Endodermal cell (in vitro differentiated cells): ENCODE results near the gene FEN1. TPM values are rescaled to one million over a fixed set of nuclear protein-coding genes. Genes with fewer than 3 reads are reported as not detected.
A peak's percentile ranks its signal among the peaks of the same experiment; 100 is the strongest.

ENCODE experiments used
- DNase-seq: peaks from one replicate; pipeline ENCODE4 v3.0.0-alpha.2; 2017
- H3K27ac ChIP-seq: 2 replicates; pipeline ENCODE4 v1.5.1; 2013; ENCODE audit warnings: mild to moderate bottlenecking, low read depth, low read length, moderate library complexity
- H3K27me3 ChIP-seq: 2 replicates; pipeline ENCODE4 v1.6.1; 2013; ENCODE audit warnings: mild to moderate bottlenecking, low read length, moderate library complexity; ENCODE audit not compliant: insufficient read depth, control insufficient read depth, poor library complexity, severe bottlenecking
- H3K36me3 ChIP-seq: 2 replicates; pipeline ENCODE4 v1.7.0; 2013; ENCODE audit warnings: mild to moderate bottlenecking, low read length, moderate library complexity; ENCODE audit not compliant: control insufficient read depth, insufficient read depth
- H3K4me1 ChIP-seq: one replicate; pipeline ENCODE4 v1.7.0; 2013; ENCODE audit warnings: low read length; ENCODE audit not compliant: control insufficient read depth, insufficient read depth
- H3K4me3 ChIP-seq: 2 replicates; pipeline ENCODE4 v1.5.1; 2013; ENCODE audit warnings: mild to moderate bottlenecking, low read length, moderate library complexity
- H3K9ac ChIP-seq: 2 replicates; pipeline ENCODE4 v1.6.1; 2013; ENCODE audit warnings: mild to moderate bottlenecking, low read length, moderate library complexity; ENCODE audit not compliant: poor library complexity, severe bottlenecking; ENCODE audit errors: extremely low read depth
- H3K9me3 ChIP-seq: 2 replicates; pipeline ENCODE4 v1.6.1; 2013; ENCODE audit warnings: mild to moderate bottlenecking, low read length, moderate library complexity; ENCODE audit not compliant: control insufficient read depth
- H3K27ac Mint-ChIP-seq: 2 replicates; pipeline ENCODE4 v1.8.0; 2020; ENCODE audit warnings: mixed read lengths
- H3K27me3 Mint-ChIP-seq: 2 replicates; pipeline ENCODE4 v1.8.0; 2021; ENCODE audit warnings: mild to moderate bottlenecking, mixed read lengths; ENCODE audit not compliant: insufficient read depth
- H3K36me3 Mint-ChIP-seq: 2 replicates; pipeline ENCODE4 v1.8.0; 2020; ENCODE audit warnings: low read depth, mixed read lengths
- H3K4me1 Mint-ChIP-seq: 2 replicates; pipeline ENCODE4 v1.8.0; 2020; ENCODE audit warnings: mixed read lengths
- H3K4me3 Mint-ChIP-seq: 2 replicates; pipeline ENCODE4 v1.8.0; 2020; ENCODE audit warnings: mild to moderate bottlenecking, moderate library complexity, mixed read lengths
- H3K9me3 Mint-ChIP-seq: 2 replicates; pipeline ENCODE4 v1.8.0; 2020; ENCODE audit warnings: mild to moderate bottlenecking, mixed read lengths
- WGBS, 2 experiments: methylation state at CpG; one replicate each; pipeline versions ENCODE4 v1.1.5 to v1.1.7; 2013; ENCODE audit warnings: missing lambda C conversion rate in 2 of 2, mixed read lengths in 1 of 2; ENCODE audit not compliant: insufficient coverage in 1 of 2, insufficient read length in 1 of 2; 5-methylcytosine and 5-hydroxymethylcytosine counted together
- total RNA-seq, 2 donors: library from RNA; stranded (reverse); fragmentation: NEBNext Ultra II Directional in 1 of 2; extraction: Animal tissue kit (Norgen Biotek cat#: 25700) in 1 of 2; gene quantifications; 2 replicates in 1 of 2; 3 replicates in 1 of 2; pipeline ENCODE4 v1.2.1, GENCODE V29; 2021
- TF ChIP-seq, protein P1 (sequence below): fragments of 200-600 bp; sonication (generic); conservative IDR thresholded peaks from 2 replicates; pipeline ENCODE4 v1.5.0; 2021; ENCODE audit warnings: antibody characterized with exemption, mild to moderate bottlenecking

The FEN1 gene
- total RNA-seq, 2 donors from 2014 or later: 66.7 to 81.8 TPM

DNA sequence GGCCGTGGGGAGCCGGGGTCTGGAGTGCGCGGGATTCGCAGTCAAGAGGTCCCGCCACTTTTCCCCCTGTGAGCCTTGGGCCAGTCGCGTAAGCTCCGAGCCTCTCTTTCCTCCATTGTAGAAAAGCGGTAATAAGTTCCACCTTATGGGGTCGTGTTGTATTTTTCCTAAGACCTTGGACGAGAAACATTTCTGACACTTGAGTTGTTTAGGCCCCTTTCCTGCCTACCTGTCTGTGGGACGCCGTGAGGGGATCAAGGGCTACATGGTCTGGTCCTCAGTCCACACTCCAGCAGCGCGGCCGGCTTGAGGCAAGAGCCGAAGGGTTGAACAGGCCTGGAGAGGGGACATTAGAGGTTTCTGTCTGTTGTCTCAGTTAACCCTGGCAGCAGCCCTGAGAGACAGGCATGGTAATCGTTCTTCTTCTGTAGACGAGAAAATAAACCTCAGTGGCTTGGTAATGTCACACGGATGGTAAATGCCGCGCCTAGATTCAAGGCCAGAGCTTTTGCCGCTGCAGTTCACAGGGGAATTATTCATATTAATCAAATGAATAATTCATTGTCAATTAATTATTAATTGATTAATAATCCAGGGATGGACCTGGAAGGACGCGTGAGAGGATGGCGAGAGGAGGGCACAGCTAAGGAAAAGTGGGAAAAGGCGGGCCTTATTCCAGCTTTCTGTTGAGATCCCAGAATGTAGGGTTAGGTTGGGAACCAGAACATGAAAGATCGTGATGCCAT lies 545 bp downstream of the FEN1 start:
- Mint-ChIP-seq H3K36me3 (peaks cover 36% of the 10 kb centered on the region), H3K4me3 (peak overlapping the region; percentile 90), H3K27ac (peak overlapping the region; percentile 100), H3K9me3 (no peaks in the 10 kb centered on the region), H3K4me1 (peaks cover 15% of the 10 kb centered on the region), H3K27me3 (no peaks in the 10 kb centered on the region)
- no peaks in the 10 kb centered on the region for H3K27me3 ChIP-seq
- DNase-seq: no peak
- H3K9ac ChIP-seq: peak overlapping the region; percentile 99
- TF ChIP-seq, protein P1, sequence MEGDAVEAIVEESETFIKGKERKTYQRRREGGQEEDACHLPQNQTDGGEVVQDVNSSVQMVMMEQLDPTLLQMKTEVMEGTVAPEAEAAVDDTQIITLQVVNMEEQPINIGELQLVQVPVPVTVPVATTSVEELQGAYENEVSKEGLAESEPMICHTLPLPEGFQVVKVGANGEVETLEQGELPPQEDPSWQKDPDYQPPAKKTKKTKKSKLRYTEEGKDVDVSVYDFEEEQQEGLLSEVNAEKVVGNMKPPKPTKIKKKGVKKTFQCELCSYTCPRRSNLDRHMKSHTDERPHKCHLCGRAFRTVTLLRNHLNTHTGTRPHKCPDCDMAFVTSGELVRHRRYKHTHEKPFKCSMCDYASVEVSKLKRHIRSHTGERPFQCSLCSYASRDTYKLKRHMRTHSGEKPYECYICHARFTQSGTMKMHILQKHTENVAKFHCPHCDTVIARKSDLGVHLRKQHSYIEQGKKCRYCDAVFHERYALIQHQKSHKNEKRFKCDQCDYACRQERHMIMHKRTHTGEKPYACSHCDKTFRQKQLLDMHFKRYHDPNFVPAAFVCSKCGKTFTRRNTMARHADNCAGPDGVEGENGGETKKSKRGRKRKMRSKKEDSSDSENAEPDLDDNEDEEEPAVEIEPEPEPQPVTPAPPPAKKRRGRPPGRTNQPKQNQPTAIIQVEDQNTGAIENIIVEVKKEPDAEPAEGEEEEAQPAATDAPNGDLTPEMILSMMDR: no peak
- no peaks in the 10 kb centered on the region for H3K9me3 ChIP-seq
- peak overlapping the region; percentile 94 for H3K27ac ChIP-seq
- H3K36me3 ChIP-seq: peaks cover 58% of the 10 kb centered on the region
- no peaks in the 10 kb centered on the region for H3K4me1 ChIP-seq
- peak overlapping the region; percentile 92 for H3K4me3 ChIP-seq
- 6 to 12% methylated on average over 19 to 26 of the region's 29 CpGs for WGBS, 2 experiments

DNA sequence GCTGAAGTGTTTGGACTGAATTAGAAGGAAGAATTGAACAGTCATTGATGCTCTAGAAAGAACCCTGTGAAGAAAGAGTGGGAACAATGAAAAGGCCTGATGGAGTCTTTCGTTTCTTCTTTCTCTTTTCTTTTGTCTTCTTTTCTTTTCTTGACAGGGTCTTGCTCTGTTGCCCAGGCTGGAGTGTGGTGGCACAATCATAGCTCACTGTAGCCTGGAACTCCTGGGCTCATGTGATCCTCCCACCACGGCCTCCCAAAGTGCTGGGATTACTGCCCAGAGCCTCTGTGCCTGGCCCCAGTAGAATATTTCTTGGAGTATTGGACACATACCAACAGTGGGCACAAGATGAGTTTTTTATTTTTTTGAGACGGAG lies 1.1 kb downstream of the FEN1 start:
- H3K4me3 ChIP-seq: peak overlapping the region; percentile 92
- WGBS, 2 experiments: 83 to 90% methylated on average over 3 of the region's 3 CpGs
- Mint-ChIP-seq H3K4me1 (peaks cover 16% of the 10 kb centered on the region), H3K27ac (peak overlapping the region; percentile 100), H3K36me3 (peaks cover 35% of the 10 kb centered on the region), H3K9me3 (no peaks in the 10 kb centered on the region), H3K27me3 (no peaks in the 10 kb centered on the region), H3K4me3 (peak overlapping the region; percentile 90)
- no peak overlapping the region for H3K27ac ChIP-seq
- peak overlapping the region; percentile 99 for H3K9ac ChIP-seq
- TF ChIP-seq, protein P1: no peak
- H3K36me3 ChIP-seq: peaks cover 56% of the 10 kb centered on the region
- H3K27me3 ChIP-seq: no peaks in the 10 kb centered on the region
- no peaks in the 10 kb centered on the region for H3K9me3 ChIP-seq
- no peak for DNase-seq
- H3K4me1 ChIP-seq: no peaks in the 10 kb centered on the region

DNA sequence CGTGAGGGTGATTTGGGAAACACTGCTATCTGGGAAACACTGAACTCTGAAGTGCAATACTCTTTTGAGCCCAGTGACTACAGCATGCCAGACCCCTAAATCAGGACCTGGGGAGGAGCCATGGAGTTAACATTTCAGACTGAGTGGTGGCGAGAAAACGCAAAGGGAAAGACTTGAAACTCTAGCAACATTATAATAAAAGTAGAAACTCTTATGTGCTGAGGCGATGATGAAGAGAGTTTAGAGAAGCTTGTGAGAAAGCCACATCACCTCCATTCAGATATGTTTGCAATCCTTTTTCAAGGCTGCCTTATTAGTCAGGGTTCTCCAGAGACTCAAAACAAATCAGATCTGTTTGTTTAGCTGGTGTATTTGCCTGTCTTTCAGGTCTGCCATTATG lies 1.9 kb downstream of the FEN1 start:
- Mint-ChIP-seq H3K4me1 (peaks cover 16% of the 10 kb centered on the region), H3K9me3 (no peaks in the 10 kb centered on the region), H3K27me3 (no peaks in the 10 kb centered on the region), H3K27ac (no peak overlapping the region), H3K36me3 (peaks cover 36% of the 10 kb centered on the region), H3K4me3 (no peak overlapping the region)
- WGBS, 2 experiments: 92 to 100% methylated on average over 1 to 4 of the region's 4 CpGs
- Histone ChIP-seq H3K27ac (no peak overlapping the region), H3K36me3 (peaks cover 55% of the 10 kb centered on the region), H3K9ac (no peak overlapping the region), H3K27me3 (no peaks in the 10 kb centered on the region), H3K9me3 (no peaks in the 10 kb centered on the region), H3K4me3 (peak overlapping the region; percentile 67), H3K4me1 (no peaks in the 10 kb centered on the region)
- no peak for DNase-seq
- TF ChIP-seq, protein P1: no peak
